ENCODE data around the gene CDA.

- TF ChIP-seq POLR2A (IDR thresholded peaks at IDR 0.05) (no peak), POLR2AphosphoS5 (IDR thresholded peaks at IDR 0.05) (no peak), EP300 (IDR thresholded peaks at IDR 0.05) (no peak)
- TF ChIP-seq, protein P1, sequence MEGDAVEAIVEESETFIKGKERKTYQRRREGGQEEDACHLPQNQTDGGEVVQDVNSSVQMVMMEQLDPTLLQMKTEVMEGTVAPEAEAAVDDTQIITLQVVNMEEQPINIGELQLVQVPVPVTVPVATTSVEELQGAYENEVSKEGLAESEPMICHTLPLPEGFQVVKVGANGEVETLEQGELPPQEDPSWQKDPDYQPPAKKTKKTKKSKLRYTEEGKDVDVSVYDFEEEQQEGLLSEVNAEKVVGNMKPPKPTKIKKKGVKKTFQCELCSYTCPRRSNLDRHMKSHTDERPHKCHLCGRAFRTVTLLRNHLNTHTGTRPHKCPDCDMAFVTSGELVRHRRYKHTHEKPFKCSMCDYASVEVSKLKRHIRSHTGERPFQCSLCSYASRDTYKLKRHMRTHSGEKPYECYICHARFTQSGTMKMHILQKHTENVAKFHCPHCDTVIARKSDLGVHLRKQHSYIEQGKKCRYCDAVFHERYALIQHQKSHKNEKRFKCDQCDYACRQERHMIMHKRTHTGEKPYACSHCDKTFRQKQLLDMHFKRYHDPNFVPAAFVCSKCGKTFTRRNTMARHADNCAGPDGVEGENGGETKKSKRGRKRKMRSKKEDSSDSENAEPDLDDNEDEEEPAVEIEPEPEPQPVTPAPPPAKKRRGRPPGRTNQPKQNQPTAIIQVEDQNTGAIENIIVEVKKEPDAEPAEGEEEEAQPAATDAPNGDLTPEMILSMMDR (IDR thresholded peaks at IDR 0.05): no peak
Measured at GRCh38 chr1:20648946-20649345, 60.0 kb downstream of the CDA start.

Data from stomach (tissue), 4 donors.